GM12878 (cell line): Measurements from ENCODE around the gene SNCAIP. TPM values are rescaled to one million over a fixed set of nuclear protein-coding genes. Genes with fewer than 3 reads are reported as not detected.

ENCODE experiments used
- FOXK2 ChIP-seq: fragments of 450-650 bp; IDR thresholded peaks from 2 replicates; pipeline ENCODE4 v1.6.1; 2017; ENCODE audit warnings: mild to moderate bottlenecking, moderate library complexity
- JUNB ChIP-seq: IDR thresholded peaks from 2 replicates; pipeline ENCODE4 v1.6.1; 2016; ENCODE audit warnings: antibody characterized with exemption, mild to moderate bottlenecking
- KLF5 ChIP-seq: fragments of 450-650 bp; IDR thresholded peaks from 2 replicates; pipeline ENCODE4 v1.6.1; 2014; ENCODE audit warnings: mild to moderate bottlenecking; ENCODE audit not compliant: partially characterized antibody
- MTA2 ChIP-seq: fragments of 450-650 bp; IDR thresholded peaks from 2 replicates; pipeline ENCODE4 v1.6.1; 2016; ENCODE audit warnings: low read depth, mild to moderate bottlenecking, moderate library complexity
- NFYB ChIP-seq: IDR thresholded peaks from 2 replicates; pipeline ENCODE4 v1.6.1; 2011; ENCODE audit warnings: low read depth, mild to moderate bottlenecking, low read length, improper control_type of control experiment, moderate library complexity; ENCODE audit not compliant: insufficient read depth
- RUNX3 ChIP-seq: IDR thresholded peaks from 2 replicates; pipeline ENCODE4 v1.6.1; 2012; ENCODE audit warnings: low read length, inconsistent platforms
- SMAD5 ChIP-seq: IDR thresholded peaks from 2 replicates; pipeline ENCODE4 v1.6.1; 2016; ENCODE audit warnings: antibody characterized with exemption, low read depth
- TARDBP ChIP-seq: IDR thresholded peaks from 2 replicates; pipeline ENCODE4 v1.6.1; 2016; ENCODE audit warnings: borderline replicate concordance
- TCF12 ChIP-seq: IDR thresholded peaks from 2 replicates; pipeline ENCODE4 v1.6.1; 2011; ENCODE audit warnings: low read depth, mild to moderate bottlenecking, low read length
- YY1 ChIP-seq: IDR thresholded peaks from 2 replicates; pipeline ENCODE4 v1.6.1; 2011; ENCODE audit warnings: low read depth, mild to moderate bottlenecking, low read length
- ZNF622 ChIP-seq: fragments of 450-650 bp; IDR thresholded peaks from 2 replicates; pipeline ENCODE4 v1.6.1; 2017; ENCODE audit warnings: mild to moderate bottlenecking, inconsistent platforms
- polyA plus RNA-seq, 11 experiments: library from polyadenylated mRNA; depleted of rRNA in 4 of 11; unstranded in 6 of 11; stranded (reverse) in 5 of 11; fragments of >200 nt; fragmentation: Nextera tagmentation in 4 of 11; fragmentation: Illumina TruSeq in 1 of 11; extraction: Ambion mirVana in 4 of 11; extraction: Trizol in 1 of 11; gene quantifications; 1 replicate in 1 of 11; 2 replicates in 10 of 11; pipeline versions ENCODE4 v1.2.1 to v1.2.3, GENCODE V29; 2011 to 2016; ENCODE audit warnings: inconsistent platforms in 2 of 11, missing spikeins in 2 of 11, low read depth in 1 of 11
- total RNA-seq, 4 experiments: library from RNA; depleted of rRNA in 3 of 4; stranded (reverse); fragments of >200 nt in 3 of 4; fragmentation: Illumina TruSeq in 1 of 4; extraction: Trizol in 1 of 4; gene quantifications; 2 replicates each; pipeline versions ENCODE4 v1.2.1 to v1.2.3, GENCODE V29; 2013 to 2021
- TF ChIP-seq, protein P1 (sequence below): fragments of 450-650 bp; IDR thresholded peaks from 2 replicates; pipeline ENCODE4 v1.6.1; 2017; ENCODE audit warnings: mild to moderate bottlenecking
- TF ChIP-seq, protein P2 (sequence below): IDR thresholded peaks from 2 replicates; pipeline ENCODE4 v1.6.1; 2012; ENCODE audit warnings: low read length, inconsistent platforms
- TF ChIP-seq, protein P3 (sequence below): fragments of 450-650 bp; IDR thresholded peaks from 2 replicates; pipeline ENCODE4 v1.6.1; 2017; ENCODE audit warnings: low read depth, mild to moderate bottlenecking, moderate library complexity

Gene SNCAIP
- total and polyA plus RNA-seq, 10 of the 15 experiments (the other 5 are each of a cell fraction or from before 2014, with no cell fraction given): 0.03 to 0.62 (median 0.16) TPM; not detected in 1

DNA sequence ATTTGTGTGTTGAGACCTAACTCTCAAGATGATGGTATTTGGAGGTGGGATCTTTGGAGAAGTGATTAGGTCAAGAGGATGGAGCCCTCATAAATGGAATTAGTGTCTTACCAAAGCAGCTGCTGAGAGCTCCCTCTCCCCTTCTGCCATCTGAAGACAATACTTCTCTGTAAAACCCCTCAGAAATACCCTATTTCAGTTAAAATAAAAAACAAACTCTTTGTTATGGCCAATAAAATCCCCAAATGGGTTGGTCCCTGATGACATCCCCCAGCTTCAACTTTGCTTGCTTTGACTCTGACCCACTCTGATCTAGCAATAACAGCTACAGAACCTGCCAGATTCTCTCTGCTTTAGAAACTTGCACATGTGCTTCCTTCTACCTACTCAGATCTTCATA, 100.9 kb downstream of the SNCAIP start (continued):
- TF ChIP-seq KLF5 (no peak), TARDBP (no peak), NFYB (no peak), SMAD5 (no peak), FOXK2 (no peak), JUNB (peak; percentile 31), ZNF622 (no peak), TCF12 (peak; percentile 41; the same call in 1 of the 2 replicates), MTA2 (no peak), YY1 (0 out of 2 replicates have a peak, but pooled peaks have one; percentile 18), RUNX3 (peak; percentile 29; the same call in 1 of the 2 replicates)
- TF ChIP-seq, protein P1, sequence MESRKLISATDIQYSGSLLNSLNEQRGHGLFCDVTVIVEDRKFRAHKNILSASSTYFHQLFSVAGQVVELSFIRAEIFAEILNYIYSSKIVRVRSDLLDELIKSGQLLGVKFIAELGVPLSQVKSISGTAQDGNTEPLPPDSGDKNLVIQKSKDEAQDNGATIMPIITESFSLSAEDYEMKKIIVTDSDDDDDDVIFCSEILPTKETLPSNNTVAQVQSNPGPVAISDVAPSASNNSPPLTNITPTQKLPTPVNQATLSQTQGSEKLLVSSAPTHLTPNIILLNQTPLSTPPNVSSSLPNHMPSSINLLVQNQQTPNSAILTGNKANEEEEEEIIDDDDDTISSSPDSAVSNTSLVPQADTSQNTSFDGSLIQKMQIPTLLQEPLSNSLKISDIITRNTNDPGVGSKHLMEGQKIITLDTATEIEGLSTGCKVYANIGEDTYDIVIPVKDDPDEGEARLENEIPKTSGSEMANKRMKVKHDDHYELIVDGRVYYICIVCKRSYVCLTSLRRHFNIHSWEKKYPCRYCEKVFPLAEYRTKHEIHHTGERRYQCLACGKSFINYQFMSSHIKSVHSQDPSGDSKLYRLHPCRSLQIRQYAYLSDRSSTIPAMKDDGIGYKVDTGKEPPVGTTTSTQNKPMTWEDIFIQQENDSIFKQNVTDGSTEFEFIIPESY: no peak
- TF ChIP-seq, protein P2, sequence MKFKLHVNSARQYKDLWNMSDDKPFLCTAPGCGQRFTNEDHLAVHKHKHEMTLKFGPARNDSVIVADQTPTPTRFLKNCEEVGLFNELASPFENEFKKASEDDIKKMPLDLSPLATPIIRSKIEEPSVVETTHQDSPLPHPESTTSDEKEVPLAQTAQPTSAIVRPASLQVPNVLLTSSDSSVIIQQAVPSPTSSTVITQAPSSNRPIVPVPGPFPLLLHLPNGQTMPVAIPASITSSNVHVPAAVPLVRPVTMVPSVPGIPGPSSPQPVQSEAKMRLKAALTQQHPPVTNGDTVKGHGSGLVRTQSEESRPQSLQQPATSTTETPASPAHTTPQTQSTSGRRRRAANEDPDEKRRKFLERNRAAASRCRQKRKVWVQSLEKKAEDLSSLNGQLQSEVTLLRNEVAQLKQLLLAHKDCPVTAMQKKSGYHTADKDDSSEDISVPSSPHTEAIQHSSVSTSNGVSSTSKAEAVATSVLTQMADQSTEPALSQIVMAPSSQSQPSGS: peak; percentile 13; the same call in 1 of the 2 replicates
- TF ChIP-seq, protein P3, sequence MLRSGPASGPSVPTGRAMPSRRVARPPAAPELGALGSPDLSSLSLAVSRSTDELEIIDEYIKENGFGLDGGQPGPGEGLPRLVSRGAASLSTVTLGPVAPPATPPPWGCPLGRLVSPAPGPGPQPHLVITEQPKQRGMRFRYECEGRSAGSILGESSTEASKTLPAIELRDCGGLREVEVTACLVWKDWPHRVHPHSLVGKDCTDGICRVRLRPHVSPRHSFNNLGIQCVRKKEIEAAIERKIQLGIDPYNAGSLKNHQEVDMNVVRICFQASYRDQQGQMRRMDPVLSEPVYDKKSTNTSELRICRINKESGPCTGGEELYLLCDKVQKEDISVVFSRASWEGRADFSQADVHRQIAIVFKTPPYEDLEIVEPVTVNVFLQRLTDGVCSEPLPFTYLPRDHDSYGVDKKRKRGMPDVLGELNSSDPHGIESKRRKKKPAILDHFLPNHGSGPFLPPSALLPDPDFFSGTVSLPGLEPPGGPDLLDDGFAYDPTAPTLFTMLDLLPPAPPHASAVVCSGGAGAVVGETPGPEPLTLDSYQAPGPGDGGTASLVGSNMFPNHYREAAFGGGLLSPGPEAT: peak; percentile 58; the same call in 1 of the 2 replicates
